ENCODE measurements around the gene TMEM86A.
A peak's percentile ranks its signal among the peaks of the same experiment; 100 is the strongest.

DNA sequence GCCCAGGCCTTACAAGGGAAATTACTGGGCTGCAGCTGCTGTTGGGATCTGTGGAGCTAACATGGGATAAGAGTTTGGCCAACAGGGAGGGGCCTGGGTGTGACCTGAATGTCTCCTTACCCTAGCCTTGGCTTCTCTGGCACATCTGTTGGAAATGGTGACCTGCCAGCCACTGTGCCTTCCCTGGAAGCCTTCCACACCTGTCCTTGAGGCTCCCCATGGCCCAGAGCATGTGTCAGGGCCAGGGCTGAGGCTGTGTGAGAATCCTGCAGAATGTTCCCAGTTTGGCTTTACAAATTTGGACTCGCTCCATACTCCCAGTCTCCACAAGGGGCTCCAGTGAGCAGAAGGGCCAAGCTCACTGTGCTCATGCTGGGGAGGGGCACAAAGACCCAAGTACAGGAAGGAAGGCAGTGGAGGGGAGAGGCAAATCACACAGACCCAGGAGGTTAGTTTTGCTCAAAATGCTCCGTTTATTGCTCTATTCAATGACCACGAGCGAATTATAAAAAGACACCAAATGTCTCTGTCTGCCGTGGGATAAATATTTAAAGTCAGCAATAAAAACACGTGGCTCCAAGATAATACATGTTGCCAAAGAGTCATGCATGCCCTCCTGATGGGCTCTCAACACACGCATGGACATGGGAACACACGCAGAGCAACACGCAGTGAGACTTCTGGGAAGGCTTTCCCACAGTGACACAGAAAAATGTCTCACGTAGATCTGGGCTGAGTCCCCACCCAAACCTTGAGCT lies 29.1 kb downstream of the TMEM86A start:
- TF ChIP-seq, protein P1, sequence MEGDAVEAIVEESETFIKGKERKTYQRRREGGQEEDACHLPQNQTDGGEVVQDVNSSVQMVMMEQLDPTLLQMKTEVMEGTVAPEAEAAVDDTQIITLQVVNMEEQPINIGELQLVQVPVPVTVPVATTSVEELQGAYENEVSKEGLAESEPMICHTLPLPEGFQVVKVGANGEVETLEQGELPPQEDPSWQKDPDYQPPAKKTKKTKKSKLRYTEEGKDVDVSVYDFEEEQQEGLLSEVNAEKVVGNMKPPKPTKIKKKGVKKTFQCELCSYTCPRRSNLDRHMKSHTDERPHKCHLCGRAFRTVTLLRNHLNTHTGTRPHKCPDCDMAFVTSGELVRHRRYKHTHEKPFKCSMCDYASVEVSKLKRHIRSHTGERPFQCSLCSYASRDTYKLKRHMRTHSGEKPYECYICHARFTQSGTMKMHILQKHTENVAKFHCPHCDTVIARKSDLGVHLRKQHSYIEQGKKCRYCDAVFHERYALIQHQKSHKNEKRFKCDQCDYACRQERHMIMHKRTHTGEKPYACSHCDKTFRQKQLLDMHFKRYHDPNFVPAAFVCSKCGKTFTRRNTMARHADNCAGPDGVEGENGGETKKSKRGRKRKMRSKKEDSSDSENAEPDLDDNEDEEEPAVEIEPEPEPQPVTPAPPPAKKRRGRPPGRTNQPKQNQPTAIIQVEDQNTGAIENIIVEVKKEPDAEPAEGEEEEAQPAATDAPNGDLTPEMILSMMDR (IDR thresholded peaks at IDR 0.05; ENCODE audit: low read depth, low read length), result peak; percentile 69
- no peak for TF ChIP-seq EZH2phosphoT487 (IDR thresholded peaks at IDR 0.05; ENCODE audit: low read depth)
